NCI-H345 treated with DMSO at 0.1 percent for 48 hours (cell line): ENCODE data around the gene IL10RA.

Source experiments
- DNase-seq: peaks from one replicate; lab custom pipeline; 2025; ENCODE audit not compliant: unreplicated experiment; lab: John Stamatoyannopoulos, UW

IL10RA gene

DNA sequence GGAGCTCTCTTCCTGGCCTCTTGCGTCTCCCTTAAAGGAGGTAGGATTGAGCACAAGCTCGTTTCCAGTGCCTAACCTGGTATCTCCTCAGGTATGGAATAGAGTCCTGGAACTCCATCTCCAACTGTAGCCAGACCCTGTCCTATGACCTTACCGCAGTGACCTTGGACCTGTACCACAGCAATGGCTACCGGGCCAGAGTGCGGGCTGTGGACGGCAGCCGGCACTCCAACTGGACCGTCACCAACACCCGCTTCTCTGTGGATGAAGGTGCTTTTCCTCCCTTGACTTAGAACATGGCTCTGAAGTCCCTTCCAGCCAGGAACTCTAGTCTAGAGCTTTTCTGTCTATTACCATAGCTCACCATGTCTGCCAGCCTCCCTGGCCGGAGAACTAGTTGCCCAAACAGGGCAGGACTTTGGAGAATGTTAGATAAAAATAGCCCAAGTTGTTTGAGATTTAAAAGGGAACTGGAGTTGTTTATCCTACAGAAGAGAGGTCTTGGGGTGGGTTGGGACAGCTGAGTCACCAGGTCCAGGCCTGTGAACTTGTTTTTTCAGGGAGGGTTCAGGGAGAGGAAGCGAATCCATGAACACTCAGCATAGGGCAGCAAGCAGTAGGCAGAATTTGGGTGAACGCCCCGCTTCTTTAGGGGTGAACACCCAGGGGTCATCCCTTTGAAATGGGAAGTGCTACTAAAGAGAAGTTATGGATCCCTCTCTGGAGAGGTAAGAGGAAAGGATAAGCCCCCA is 3.3 kb downstream of the IL10RA start:
- DNase-seq: no peak

DNA sequence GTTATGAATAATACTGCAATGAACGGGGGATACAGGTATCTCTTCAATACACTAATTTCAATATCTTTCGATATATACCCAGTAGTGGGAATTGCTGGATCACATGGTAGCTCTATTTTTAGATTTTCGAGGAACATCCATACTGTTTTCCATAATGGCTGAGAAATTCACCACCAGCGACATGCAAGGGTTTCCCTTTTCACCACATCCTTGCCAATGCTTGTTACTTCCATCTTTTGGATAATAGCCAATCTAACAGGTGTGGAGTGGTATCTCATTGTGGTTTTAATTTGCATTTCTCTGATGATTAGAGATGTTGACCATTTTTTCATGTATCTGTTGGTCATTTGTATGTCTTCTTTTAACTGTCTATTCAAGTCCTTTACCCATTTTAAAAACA is 5.9 kb downstream of the IL10RA start:
- no peak for DNase-seq

DNA sequence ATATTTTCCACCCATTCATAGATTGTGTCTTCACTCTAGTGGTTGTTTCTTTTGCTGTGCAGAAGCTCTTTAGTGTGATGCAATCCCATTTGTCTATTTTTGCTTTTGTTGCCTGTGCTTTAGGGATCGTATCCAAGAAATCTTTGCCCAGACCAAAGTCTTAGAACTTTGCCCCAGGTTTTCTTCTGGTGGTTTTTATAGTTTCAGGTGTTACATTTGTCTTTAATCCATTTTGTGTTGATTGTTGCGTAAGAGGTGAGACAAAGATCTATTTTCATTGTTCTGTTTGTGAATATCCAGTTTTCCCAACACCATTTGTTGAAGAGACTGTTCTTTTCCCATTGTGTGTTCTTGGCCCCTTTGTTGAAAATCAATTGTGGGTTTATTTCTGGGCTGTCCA is 6.4 kb downstream of the IL10RA start:
- DNase-seq: no peak

DNA sequence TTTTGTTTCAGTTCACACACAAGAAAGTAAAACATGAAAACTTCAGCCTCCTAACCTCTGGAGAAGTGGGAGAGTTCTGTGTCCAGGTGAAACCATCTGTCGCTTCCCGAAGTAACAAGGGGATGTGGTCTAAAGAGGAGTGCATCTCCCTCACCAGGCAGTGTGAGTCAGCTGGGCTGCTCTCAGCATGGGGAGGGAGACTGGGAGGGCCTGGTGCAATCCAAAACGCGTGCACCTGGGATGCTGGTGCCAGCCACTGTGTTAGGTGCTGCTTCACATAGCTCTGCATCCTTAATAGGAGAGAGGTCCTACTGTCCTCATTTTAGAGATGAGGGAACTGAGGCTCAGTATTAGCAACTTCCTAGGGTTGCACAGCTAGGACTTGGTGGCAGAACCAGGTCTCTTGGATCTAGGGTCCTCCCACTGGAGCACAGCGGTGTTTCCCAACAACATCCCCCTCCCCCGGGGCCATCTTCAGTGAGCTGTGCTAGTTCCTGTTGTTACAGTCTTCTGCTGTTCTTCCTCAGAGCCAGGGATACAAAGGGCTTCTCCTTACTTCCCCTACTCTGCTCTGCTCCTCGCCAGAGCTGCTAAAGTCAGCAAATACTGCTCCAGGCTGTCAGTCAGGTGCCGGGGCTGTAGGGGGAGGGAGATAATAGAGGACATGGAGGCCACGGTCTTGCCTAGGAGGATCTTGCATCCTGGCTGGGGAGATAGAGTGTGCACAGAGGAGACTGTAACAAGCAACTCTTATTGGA is 8.0 kb downstream of the IL10RA start:
- DNase-seq: no peak

- DNase-seq: no peak
These were observed 9.3 kb downstream of the IL10RA start for GRCh38 chr11:117995472-117995871.

- DNase-seq: no peak
These were observed 9.9 kb downstream of the IL10RA start for GRCh38 chr11:117996058-117996457.

DNA sequence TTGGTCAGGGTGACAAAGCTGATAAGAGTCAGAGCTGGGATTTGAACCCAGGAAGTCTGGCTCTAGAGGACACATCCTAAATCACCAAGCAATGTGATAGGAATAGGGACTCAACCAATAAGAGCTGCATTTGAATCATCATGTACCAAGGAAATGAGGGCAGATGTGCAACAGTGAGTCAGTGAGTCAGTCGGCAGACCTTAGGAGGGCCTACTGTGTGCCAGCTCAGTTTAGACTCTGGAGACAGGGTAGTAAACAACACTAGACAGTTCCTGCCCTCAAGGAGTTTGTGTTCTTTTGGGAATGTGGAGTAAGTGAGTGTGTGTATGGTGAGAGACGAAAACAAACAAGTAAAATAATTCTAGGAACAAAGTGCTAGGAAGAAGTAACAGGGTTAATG is 11.2 kb downstream of the IL10RA start:
- no peak for DNase-seq

DNA sequence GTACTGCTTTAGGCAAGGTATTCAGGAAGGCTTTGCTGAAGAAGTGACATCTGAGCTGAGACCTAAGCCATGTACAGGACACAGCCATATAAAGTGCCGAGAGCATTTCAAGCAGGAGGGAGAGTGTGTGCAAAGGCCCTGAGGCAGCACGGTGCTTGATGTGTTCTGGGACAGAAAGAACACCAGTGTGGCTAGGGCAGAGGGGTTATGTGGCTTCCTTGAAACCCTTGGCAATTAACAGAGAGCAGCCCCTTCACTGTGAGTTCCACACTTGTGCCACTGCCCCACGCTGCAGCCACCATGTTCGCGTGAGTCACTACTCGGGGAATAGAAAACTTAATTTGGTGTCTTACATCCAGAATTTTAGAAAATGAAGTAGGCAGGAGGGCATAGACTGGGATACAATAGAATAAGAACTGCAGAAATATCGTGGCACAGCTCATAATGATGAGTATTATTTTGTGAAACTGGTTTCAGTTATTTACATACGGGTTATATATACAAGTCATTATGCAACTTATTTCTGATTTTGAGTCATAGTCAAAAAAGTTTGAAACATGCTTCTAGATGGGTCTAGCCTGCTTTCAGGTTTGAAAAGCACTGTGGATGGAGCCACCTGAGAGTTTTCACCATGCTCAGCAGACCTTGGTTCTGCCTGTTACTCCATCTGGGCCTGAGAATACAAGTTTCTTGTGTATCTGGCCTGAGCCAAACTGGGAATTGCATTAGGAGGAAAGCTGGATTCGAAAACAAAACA is 11.8 kb downstream of the IL10RA start:
- DNase-seq: no peak

DNA sequence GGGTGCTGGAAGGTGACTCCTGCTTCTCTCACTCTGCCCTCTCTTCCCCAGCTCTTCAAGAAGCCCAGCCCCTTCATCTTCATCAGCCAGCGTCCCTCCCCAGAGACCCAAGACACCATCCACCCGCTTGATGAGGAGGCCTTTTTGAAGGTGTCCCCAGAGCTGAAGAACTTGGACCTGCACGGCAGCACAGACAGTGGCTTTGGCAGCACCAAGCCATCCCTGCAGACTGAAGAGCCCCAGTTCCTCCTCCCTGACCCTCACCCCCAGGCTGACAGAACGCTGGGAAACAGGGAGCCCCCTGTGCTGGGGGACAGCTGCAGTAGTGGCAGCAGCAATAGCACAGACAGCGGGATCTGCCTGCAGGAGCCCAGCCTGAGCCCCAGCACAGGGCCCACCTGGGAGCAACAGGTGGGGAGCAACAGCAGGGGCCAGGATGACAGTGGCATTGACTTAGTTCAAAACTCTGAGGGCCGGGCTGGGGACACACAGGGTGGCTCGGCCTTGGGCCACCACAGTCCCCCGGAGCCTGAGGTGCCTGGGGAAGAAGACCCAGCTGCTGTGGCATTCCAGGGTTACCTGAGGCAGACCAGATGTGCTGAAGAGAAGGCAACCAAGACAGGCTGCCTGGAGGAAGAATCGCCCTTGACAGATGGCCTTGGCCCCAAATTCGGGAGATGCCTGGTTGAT is 12.6 kb downstream of the IL10RA start:
- DNase-seq: no peak

DNA sequence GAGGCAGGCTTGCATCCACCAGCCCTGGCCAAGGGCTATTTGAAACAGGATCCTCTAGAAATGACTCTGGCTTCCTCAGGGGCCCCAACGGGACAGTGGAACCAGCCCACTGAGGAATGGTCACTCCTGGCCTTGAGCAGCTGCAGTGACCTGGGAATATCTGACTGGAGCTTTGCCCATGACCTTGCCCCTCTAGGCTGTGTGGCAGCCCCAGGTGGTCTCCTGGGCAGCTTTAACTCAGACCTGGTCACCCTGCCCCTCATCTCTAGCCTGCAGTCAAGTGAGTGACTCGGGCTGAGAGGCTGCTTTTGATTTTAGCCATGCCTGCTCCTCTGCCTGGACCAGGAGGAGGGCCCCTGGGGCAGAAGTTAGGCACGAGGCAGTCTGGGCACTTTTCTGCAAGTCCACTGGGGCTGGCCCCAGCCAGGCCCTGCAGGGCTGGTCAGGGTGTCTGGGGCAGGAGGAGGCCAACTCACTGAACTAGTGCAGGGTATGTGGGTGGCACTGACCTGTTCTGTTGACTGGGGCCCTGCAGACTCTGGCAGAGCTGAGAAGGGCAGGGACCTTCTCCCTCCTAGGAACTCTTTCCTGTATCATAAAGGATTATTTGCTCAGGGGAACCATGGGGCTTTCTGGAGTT is 13.3 kb downstream of the IL10RA start:
- no peak for DNase-seq

DNA sequence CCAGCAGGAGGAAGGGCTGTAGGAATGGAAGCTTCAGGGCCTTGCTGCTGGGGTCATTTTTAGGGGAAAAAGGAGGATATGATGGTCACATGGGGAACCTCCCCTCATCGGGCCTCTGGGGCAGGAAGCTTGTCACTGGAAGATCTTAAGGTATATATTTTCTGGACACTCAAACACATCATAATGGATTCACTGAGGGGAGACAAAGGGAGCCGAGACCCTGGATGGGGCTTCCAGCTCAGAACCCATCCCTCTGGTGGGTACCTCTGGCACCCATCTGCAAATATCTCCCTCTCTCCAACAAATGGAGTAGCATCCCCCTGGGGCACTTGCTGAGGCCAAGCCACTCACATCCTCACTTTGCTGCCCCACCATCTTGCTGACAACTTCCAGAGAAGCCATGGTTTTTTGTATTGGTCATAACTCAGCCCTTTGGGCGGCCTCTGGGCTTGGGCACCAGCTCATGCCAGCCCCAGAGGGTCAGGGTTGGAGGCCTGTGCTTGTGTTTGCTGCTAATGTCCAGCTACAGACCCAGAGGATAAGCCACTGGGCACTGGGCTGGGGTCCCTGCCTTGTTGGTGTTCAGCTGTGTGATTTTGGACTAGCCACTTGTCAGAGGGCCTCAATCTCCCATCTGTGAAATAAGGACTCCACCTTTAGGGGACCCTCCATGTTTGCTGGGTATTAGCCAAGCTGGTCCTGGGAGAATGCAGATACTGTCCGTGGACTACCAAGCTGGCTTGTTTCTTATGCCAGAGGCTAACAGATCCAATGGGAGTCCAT is 14.1 kb downstream of the IL10RA start:
- no peak for DNase-seq

DNA sequence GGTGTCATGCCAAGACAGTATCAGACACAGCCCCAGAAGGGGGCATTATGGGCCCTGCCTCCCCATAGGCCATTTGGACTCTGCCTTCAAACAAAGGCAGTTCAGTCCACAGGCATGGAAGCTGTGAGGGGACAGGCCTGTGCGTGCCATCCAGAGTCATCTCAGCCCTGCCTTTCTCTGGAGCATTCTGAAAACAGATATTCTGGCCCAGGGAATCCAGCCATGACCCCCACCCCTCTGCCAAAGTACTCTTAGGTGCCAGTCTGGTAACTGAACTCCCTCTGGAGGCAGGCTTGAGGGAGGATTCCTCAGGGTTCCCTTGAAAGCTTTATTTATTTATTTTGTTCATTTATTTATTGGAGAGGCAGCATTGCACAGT is 14.6 kb downstream of the IL10RA start:
- no peak for DNase-seq

DNA sequence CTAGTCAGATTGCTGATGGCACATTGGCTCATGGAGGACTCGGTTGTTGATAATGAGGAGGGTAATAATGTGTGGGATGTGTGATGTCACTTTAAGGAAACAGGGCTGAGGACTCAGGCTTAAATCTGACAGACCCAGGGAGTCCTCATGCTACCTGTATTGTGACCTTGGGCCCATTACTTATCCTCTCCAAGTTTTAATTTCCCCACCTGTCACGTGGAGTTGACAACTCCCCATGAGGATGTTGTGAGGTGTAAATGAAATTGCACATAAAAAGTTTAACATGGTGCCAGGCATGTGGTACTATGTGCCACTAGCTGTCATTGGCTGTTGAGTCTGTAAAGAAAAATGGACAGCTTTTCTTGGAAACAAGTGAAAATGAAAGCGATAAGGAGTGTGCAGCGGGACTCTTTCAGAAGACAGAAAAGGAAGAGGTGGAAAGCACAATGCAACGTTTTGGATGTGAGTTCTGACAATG is 15.3 kb downstream of the IL10RA start:
- no peak for DNase-seq

DNA sequence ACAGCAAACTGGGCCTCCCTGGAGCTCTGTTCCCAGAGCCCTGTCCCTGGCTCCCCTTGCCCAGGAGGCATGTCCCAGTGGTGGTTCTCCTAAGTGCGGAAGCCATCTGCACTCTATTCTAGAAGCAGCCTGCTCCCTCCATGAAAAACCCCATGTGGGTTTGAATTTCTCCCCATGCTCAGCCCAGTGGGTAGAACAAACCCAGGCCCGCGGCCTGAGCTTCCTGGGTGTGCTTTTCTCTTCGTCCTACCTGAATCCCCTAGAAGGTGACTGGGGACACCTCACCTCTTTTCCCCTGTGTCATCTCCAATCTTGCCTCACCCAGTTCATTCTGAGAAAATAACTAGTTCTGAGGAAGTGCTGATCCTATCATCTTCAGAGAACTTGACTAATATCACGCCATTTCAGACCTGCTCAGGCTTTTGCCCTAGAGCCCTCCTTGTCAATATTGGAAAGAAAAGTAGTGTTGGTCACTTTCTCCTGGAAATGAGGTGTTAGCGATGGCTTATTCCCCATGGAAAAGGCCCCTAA is 15.9 kb downstream of the IL10RA start:
- no peak for DNase-seq

GRCh38 chr11:118002541-118003423 is 16.6 kb downstream of the IL10RA start:
- no peak for DNase-seq

DNA sequence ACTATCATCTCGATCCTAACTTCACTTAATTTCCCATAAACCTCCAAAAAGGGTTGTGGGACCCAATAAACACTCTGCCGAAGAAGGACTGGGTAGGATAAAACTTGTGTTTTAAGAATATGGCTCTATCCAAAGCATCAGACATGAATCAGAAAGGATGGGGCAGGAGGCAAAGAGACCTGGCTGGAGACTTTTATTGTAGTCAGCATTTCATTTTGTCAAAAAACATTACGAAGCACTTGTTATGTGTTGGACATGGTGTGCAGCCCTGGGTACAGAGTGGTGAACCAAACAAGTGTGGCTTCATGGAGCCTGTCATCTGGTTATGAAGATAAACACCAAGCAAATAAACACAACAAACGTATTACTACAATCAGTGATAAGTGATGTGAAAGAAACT is 17.3 kb downstream of the IL10RA start:
- DNase-seq: no peak

DNA sequence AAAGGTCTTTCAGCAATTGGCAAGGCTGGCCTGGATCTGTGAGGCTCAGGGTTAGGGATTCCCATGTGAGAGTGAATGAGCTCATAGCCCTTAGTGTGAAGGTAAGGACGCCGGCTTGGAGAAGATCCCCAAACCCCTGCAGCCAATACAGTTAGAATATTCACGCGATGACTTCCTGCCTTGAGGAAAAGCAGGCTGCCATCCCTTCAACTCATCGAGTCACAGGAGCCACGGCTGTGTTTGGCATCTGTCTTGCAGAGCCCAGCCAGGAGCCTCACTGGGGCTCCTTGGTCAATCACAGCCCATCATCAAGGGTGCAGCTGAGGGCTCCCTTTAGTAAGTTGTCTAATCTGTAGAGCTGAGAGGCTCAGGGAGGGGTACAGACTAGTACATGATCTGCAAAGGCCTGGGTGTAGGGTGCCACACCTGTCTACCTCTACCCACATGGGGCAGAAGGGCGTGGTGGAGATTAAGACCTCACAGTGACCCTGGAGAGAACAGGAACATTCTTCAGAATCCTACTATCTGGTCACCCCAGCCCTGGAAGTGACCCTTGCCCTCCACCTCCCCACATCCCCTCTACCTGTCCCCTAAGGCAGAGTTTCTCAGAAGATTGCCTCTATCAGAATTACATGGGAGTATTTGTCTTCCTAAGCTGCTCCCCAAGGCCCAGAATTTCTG is 18.5 kb downstream of the IL10RA start:
- DNase-seq: no peak
